ENCODE measurements around the gene PCCB.
"Not testable (repeated sequence)": the region's sequence is repeated elsewhere in the genome, so short reads cannot be mapped to it uniquely, and the experiment has no call there.

Gene PCCB
- total RNA-seq = 34.6 to 103 (median 73.9) reads per million in 18 experiments

- peak; percentile 93 to 96 for DNase-seq
Observed at GRCh38 chr3:136250059-136250902, at the start of gene PCCB. Gene PCCB (plus strand): TSS chr3:136250340. CDS start chr3:136250376, 36 bp downstream.

- DNase-seq = no peak
Observed at GRCh38 chr3:136207489-136208115, 42.5 kb upstream of the PCCB start.

- DNase-seq = no peak
Observed at GRCh38 chr3:136209921-136210320, 40.2 kb upstream of the PCCB start.

GRCh38 chr3:136211547-136211946 lies 38.6 kb upstream of the PCCB start:
- no peak for DNase-seq

GRCh38 chr3:136222746-136223145 lies 27.4 kb upstream of the PCCB start:
- DNase-seq = not testable (repeated sequence)

- DNase-seq = no peak
Observed at GRCh38 chr3:136232413-136232812, 17.7 kb upstream of the PCCB start.

GRCh38 chr3:136235545-136235944 lies 14.6 kb upstream of the PCCB start:
- DNase-seq = no peak

GRCh38 chr3:136236109-136236508 lies 14.0 kb upstream of the PCCB start:
- DNase-seq = no peak

GRCh38 chr3:136237103-136237502 lies 13.0 kb upstream of the PCCB start:
- no peak for DNase-seq

- DNase-seq = no peak
Observed at GRCh38 chr3:136237961-136238649, 12.0 kb upstream of the PCCB start.

- no peak for DNase-seq
Observed at GRCh38 chr3:136239094-136239493, 11.0 kb upstream of the PCCB start.

GRCh38 chr3:136245691-136246090 lies 4.4 kb upstream of the PCCB start:
- DNase-seq = no peak

GRCh38 chr3:136247436-136247835 lies 2.7 kb upstream of the PCCB start:
- DNase-seq = no peak

GRCh38 chr3:136247855-136248590 lies 2.1 kb upstream of the PCCB start:
- DNase-seq = no peak

- DNase-seq = no peak
Observed at GRCh38 chr3:136249091-136249490, 1.0 kb upstream of the PCCB start.

- DNase-seq = no peak
Observed at GRCh38 chr3:136249593-136249992, 547 bp upstream of the PCCB start.

- peak; percentile 36 to 55 for DNase-seq
Observed at GRCh38 chr3:136250903-136251460, 842 bp downstream of the PCCB start.

GRCh38 chr3:136251511-136251910 lies 1.4 kb downstream of the PCCB start:
- DNase-seq = no peak

GRCh38 chr3:136255672-136256406 lies 5.7 kb downstream of the PCCB start:
- no peak for DNase-seq

- no peak for DNase-seq
Observed at GRCh38 chr3:136258199-136258598, 8.1 kb downstream of the PCCB start.

- no peak for DNase-seq
Observed at GRCh38 chr3:136261826-136262225, 11.7 kb downstream of the PCCB start.

- DNase-seq = no peak
Observed at GRCh38 chr3:136262559-136262958, 12.4 kb downstream of the PCCB start.

Data from inflammatory macrophage (primary cell).